ENCODE data around the gene VPS18. TPM values are rescaled to one million over a fixed set of nuclear protein-coding genes. Genes with fewer than 3 reads are reported as not detected.

Gene VPS18
- total and polyA plus RNA-seq, 2 experiments from 2014 or later, result 15.8 to 32.7 TPM

- Histone ChIP-seq H3K79me2 (ENCODE audit: insufficient read depth) (peaks cover 7% of the 10 kb centered on the region), H2AFZ (no peak overlapping the region), H3K36me3 (ENCODE audit: low read depth) (no peaks in the 10 kb centered on the region), H3K27ac (no peak overlapping the region), H3K9me2 (ENCODE audit: insufficient read depth) (no peaks in the 10 kb centered on the region), H3K4me1 (ENCODE audit: insufficient read depth) (peaks cover 7% of the 10 kb centered on the region; the same call in 1 of the 2 replicates), H3K9ac (no peak overlapping the region), H3K27me3 (replicated peaks; ENCODE audit: insufficient read depth) (no peaks in the 10 kb centered on the region), H3K9me3 (ENCODE audit: low read depth) (no peaks in the 10 kb centered on the region), H4K20me1 (ENCODE audit: insufficient read depth) (no peaks in the 10 kb centered on the region), H3K4me2 (ENCODE audit: unreplicated experiment) (no peak overlapping the region), H3K4me3 (no peak overlapping the region), H3F3A (ENCODE audit: insufficient read depth) (peaks cover 9% of the 10 kb centered on the region; the same call in 1 of the 2 replicates)
- no peak for DNase-seq
- 72% methylated on average over 21 of the region's 21 CpGs for WGBS, 2 experiments (ENCODE audit: low coverage in 1 of 2, low lambda C conversion rate in 2 of 2, missing lambda C conversion rate in 2 of 2)
- TF ChIP-seq EZH2 (IDR thresholded peaks at IDR 0.05; ENCODE audit: insufficient read depth, poor library complexity, severe bottlenecking) (no peak), EZH2phosphoT487 (IDR thresholded peaks at IDR 0.05; ENCODE audit: insufficient read depth, low read depth) (no peak)
- in situ Hi-C loops (cut with MboI), result no loop called here
Observed at GRCh38 chr15:40948706-40949473, 54.6 kb downstream of the VPS18 start.

GRCh38 chr15:40949756-40950207 is 55.5 kb downstream of the VPS18 start:
- H3K4me2 ChIP-seq (ENCODE audit: unreplicated experiment), result no peak overlapping the region
- peaks cover 9% of the 10 kb centered on the region; the same call in 1 of the 2 replicates for H3F3A ChIP-seq (ENCODE audit: insufficient read depth)
- no peak overlapping the region for H2AFZ ChIP-seq
- in situ Hi-C loops (cut with MboI), result no loop called here
- no peaks in the 10 kb centered on the region for H3K36me3 ChIP-seq (ENCODE audit: low read depth)
- no peak for DNase-seq
- peaks cover 9% of the 10 kb centered on the region for H3K4me1 ChIP-seq (ENCODE audit: insufficient read depth)
- H3K9me2 ChIP-seq (ENCODE audit: insufficient read depth), result no peaks in the 10 kb centered on the region
- 54 to 61% methylated on average over 7 of the region's 7 CpGs for WGBS, 2 experiments (ENCODE audit: low coverage in 1 of 2, low lambda C conversion rate in 2 of 2, missing lambda C conversion rate in 2 of 2)
- H3K4me3 ChIP-seq, result no peak overlapping the region
- no peaks in the 10 kb centered on the region for H3K27me3 ChIP-seq (replicated peaks; ENCODE audit: insufficient read depth)
- H3K79me2 ChIP-seq (ENCODE audit: insufficient read depth), result peaks cover 16% of the 10 kb centered on the region
- no peak overlapping the region for H3K27ac ChIP-seq
- H4K20me1 ChIP-seq (ENCODE audit: insufficient read depth), result no peaks in the 10 kb centered on the region
- TF ChIP-seq EZH2 (IDR thresholded peaks at IDR 0.05; ENCODE audit: insufficient read depth, poor library complexity, severe bottlenecking) (no peak), EZH2phosphoT487 (IDR thresholded peaks at IDR 0.05; ENCODE audit: insufficient read depth, low read depth) (no peak)
- no peak overlapping the region for H3K9ac ChIP-seq
- no peaks in the 10 kb centered on the region for H3K9me3 ChIP-seq (ENCODE audit: low read depth)

- Histone ChIP-seq H3F3A (ENCODE audit: insufficient read depth) (peaks cover 11% of the 10 kb centered on the region; the same call in 1 of the 2 replicates), H3K4me1 (ENCODE audit: insufficient read depth) (peaks cover 29% of the 10 kb centered on the region), H3K4me2 (ENCODE audit: unreplicated experiment) (no peak overlapping the region), H2AFZ (peak overlapping the region; percentile 83), H3K27ac (0 out of 2 replicates have a peak overlapping the region, but pooled peaks have one; percentile 80), H3K27me3 (replicated peaks; ENCODE audit: insufficient read depth) (no peaks in the 10 kb centered on the region), H3K36me3 (ENCODE audit: low read depth) (peaks cover 13% of the 10 kb centered on the region; the same call in 1 of the 2 replicates), H3K9me2 (ENCODE audit: insufficient read depth) (no peaks in the 10 kb centered on the region), H3K4me3 (peak overlapping the region; percentile 83), H3K9ac (no peak overlapping the region), H3K9me3 (ENCODE audit: low read depth) (no peaks in the 10 kb centered on the region), H4K20me1 (ENCODE audit: insufficient read depth) (no peaks in the 10 kb centered on the region; the same call in 1 of the 2 replicates), H3K79me2 (ENCODE audit: insufficient read depth) (peaks cover 32% of the 10 kb centered on the region)
- no peak for TF ChIP-seq EZH2 (IDR thresholded peaks at IDR 0.05; ENCODE audit: insufficient read depth, poor library complexity, severe bottlenecking)
- TF ChIP-seq EZH2phosphoT487 (IDR thresholded peaks at IDR 0.05; ENCODE audit: insufficient read depth, low read depth), result no peak
- in situ Hi-C loops (cut with MboI), result no loop called here
- 74 to 75% methylated on average over 4 of the region's 4 CpGs for WGBS, 2 experiments (ENCODE audit: low coverage in 1 of 2, low lambda C conversion rate in 2 of 2, missing lambda C conversion rate in 2 of 2)
- DNase-seq, result no peak
Observed at GRCh38 chr15:40951764-40952163, 57.5 kb downstream of the VPS18 start.

- peak overlapping the region; percentile 83 for H3K4me3 ChIP-seq
- no peaks in the 10 kb centered on the region for H3K9me2 ChIP-seq (ENCODE audit: insufficient read depth)
- peak overlapping the region; percentile 82 for H3K9ac ChIP-seq
- no peak for DNase-seq
- H3K27ac ChIP-seq, result peak overlapping the region; percentile 80
- 53 to 56% methylated on average over 23 of the region's 23 CpGs for WGBS, 2 experiments (ENCODE audit: low coverage in 1 of 2, low lambda C conversion rate in 2 of 2, missing lambda C conversion rate in 2 of 2)
- TF ChIP-seq EZH2 (IDR thresholded peaks at IDR 0.05; ENCODE audit: insufficient read depth, poor library complexity, severe bottlenecking) (no peak), EZH2phosphoT487 (IDR thresholded peaks at IDR 0.05; ENCODE audit: insufficient read depth, low read depth) (no peak)
- peak overlapping the region; percentile 83 for H2AFZ ChIP-seq
- H3F3A ChIP-seq (ENCODE audit: insufficient read depth), result peaks cover 17% of the 10 kb centered on the region
- no peaks in the 10 kb centered on the region for H3K9me3 ChIP-seq (ENCODE audit: low read depth)
- H3K4me1 ChIP-seq (ENCODE audit: insufficient read depth), result peaks cover 32% of the 10 kb centered on the region
- H3K79me2 ChIP-seq (ENCODE audit: insufficient read depth), result peaks cover 32% of the 10 kb centered on the region
- in situ Hi-C loops (cut with MboI), result no loop called here
- no peaks in the 10 kb centered on the region for H3K27me3 ChIP-seq (replicated peaks; ENCODE audit: insufficient read depth)
- H3K36me3 ChIP-seq (ENCODE audit: low read depth), result peaks cover 19% of the 10 kb centered on the region; the same call in 1 of the 2 replicates
- peak overlapping the region; percentile 84 for H3K4me2 ChIP-seq (ENCODE audit: unreplicated experiment)
- H4K20me1 ChIP-seq (ENCODE audit: insufficient read depth), result no peaks in the 10 kb centered on the region; the same call in 1 of the 2 replicates
Observed at GRCh38 chr15:40952301-40952900, 58.2 kb downstream of the VPS18 start.

Measured in GM23248 (cell line).